Ectodermal cell (in vitro differentiated cells): Measurements from ENCODE around the gene CLHC1.
"Not testable (repeated sequence)": the region's sequence is repeated elsewhere in the genome, so short reads cannot be mapped to it uniquely, and the experiment has no call there.

Source experiments
- H3K27ac ChIP-seq: 2 replicates; pipeline ENCODE4 v1.7.0; 2013; ENCODE audit warnings: mild to moderate bottlenecking, low read depth, low read length; ENCODE audit not compliant: insufficient read depth, poor library complexity, severe bottlenecking
- H3K27me3 ChIP-seq: 2 replicates; pipeline ENCODE4 v1.7.0; 2013; ENCODE audit warnings: mild to moderate bottlenecking, low read length; ENCODE audit not compliant: insufficient read depth, control insufficient read depth, poor library complexity, severe bottlenecking
- H3K36me3 ChIP-seq: one replicate; pipeline ENCODE4 v1.7.0; 2013; ENCODE audit warnings: low read length; ENCODE audit not compliant: control insufficient read depth, insufficient read depth
- H3K4me1 ChIP-seq: one replicate; pipeline ENCODE4 v1.7.0; 2013; ENCODE audit warnings: low read length; ENCODE audit not compliant: control insufficient read depth, insufficient read depth
- H3K4me3 ChIP-seq: 2 replicates; pipeline ENCODE4 v1.7.0; 2013; ENCODE audit warnings: low read depth, low read length, control low read depth; ENCODE audit not compliant: insufficient read depth
- H3K9me3 ChIP-seq: 2 replicates; pipeline ENCODE4 v1.7.0; 2013; ENCODE audit warnings: mild to moderate bottlenecking, low read length, moderate library complexity; ENCODE audit not compliant: control insufficient read depth
- WGBS, 2 experiments: methylation state at CpG; one replicate each; pipeline ENCODE4 v1.1.7; 2013; ENCODE audit warnings: missing lambda C conversion rate in 2 of 2; 5-methylcytosine and 5-hydroxymethylcytosine counted together

The CLHC1 gene

GRCh38 chr2:55144922-55145820, 86.9 kb downstream of the CLHC1 start:
- 95 to 96% methylated on average over 12 of the region's 12 CpGs for WGBS, 2 experiments
- no peaks in the 10 kb centered on the region for H3K36me3 ChIP-seq
- no peak overlapping the region for H3K27ac ChIP-seq
- no peaks in the 10 kb centered on the region for H3K4me1 ChIP-seq
- H3K27me3 ChIP-seq: no peaks in the 10 kb centered on the region
- H3K9me3 ChIP-seq: no peaks in the 10 kb centered on the region
- no peak overlapping the region for H3K4me3 ChIP-seq

- not testable (repeated sequence) for H3K36me3 ChIP-seq, H3K27ac ChIP-seq, H3K9me3 ChIP-seq, H3K4me1 ChIP-seq, H3K27me3 ChIP-seq, H3K4me3 ChIP-seq
- 76 to 100% methylated on average over 1 of the region's 2 CpGs for WGBS, 2 experiments
Observed at GRCh38 chr2:55143706-55144105, 88.4 kb downstream of the CLHC1 start.

GRCh38 chr2:55142518-55142917, 89.6 kb downstream of the CLHC1 start:
- no peak overlapping the region for H3K4me3 ChIP-seq
- H3K9me3 ChIP-seq: no peaks in the 10 kb centered on the region
- H3K27ac ChIP-seq: no peak overlapping the region
- H3K27me3 ChIP-seq: no peaks in the 10 kb centered on the region
- 94% methylated on average over 2 of the region's 2 CpGs; no CpG with 5 or more reads in 1 of the 2 experiments for WGBS, 2 experiments
- H3K4me1 ChIP-seq: peaks cover 15% of the 10 kb centered on the region
- no peaks in the 10 kb centered on the region for H3K36me3 ChIP-seq

GRCh38 chr2:55141572-55142413, 90.3 kb downstream of the CLHC1 start:
- Histone ChIP-seq H3K9me3 (no peaks in the 10 kb centered on the region), H3K4me3 (no peak overlapping the region), H3K27ac (no peak overlapping the region), H3K36me3 (no peaks in the 10 kb centered on the region), H3K4me1 (peaks cover 22% of the 10 kb centered on the region), H3K27me3 (no peaks in the 10 kb centered on the region)
- 83 to 87% methylated on average over 9 of the region's 9 CpGs for WGBS, 2 experiments

GRCh38 chr2:55140316-55141219, 91.5 kb downstream of the CLHC1 start:
- Histone ChIP-seq H3K4me3 (no peak overlapping the region), H3K27me3 (no peaks in the 10 kb centered on the region), H3K4me1 (peaks cover 24% of the 10 kb centered on the region), H3K9me3 (no peaks in the 10 kb centered on the region), H3K27ac (no peak overlapping the region), H3K36me3 (no peaks in the 10 kb centered on the region)
- WGBS, 2 experiments: 94 to 95% methylated on average over 8 of the region's 8 CpGs

GRCh38 chr2:55139305-55139704, 92.8 kb downstream of the CLHC1 start:
- no peaks in the 10 kb centered on the region for H3K36me3 ChIP-seq
- H3K27ac ChIP-seq: no peak overlapping the region
- H3K4me1 ChIP-seq: peaks cover 25% of the 10 kb centered on the region
- H3K4me3 ChIP-seq: no peak overlapping the region
- H3K9me3 ChIP-seq: no peaks in the 10 kb centered on the region
- 83 to 90% methylated on average over 3 of the region's 3 CpGs for WGBS, 2 experiments
- no peaks in the 10 kb centered on the region for H3K27me3 ChIP-seq

- no peak overlapping the region for H3K27ac ChIP-seq
- H3K36me3 ChIP-seq: no peaks in the 10 kb centered on the region
- H3K27me3 ChIP-seq: no peaks in the 10 kb centered on the region
- H3K4me1 ChIP-seq: peaks cover 30% of the 10 kb centered on the region
- H3K9me3 ChIP-seq: no peaks in the 10 kb centered on the region
- no peak overlapping the region for H3K4me3 ChIP-seq
- 90% methylated on average over 5 of the region's 5 CpGs for WGBS, 2 experiments
Observed at GRCh38 chr2:55138882-55139229, 93.2 kb downstream of the CLHC1 start.

- WGBS, 2 experiments: 62 to 67% methylated on average over 12 of the region's 12 CpGs
- H3K9me3 ChIP-seq: no peaks in the 10 kb centered on the region
- H3K27me3 ChIP-seq: no peaks in the 10 kb centered on the region
- no peak overlapping the region for H3K4me3 ChIP-seq
- no peaks in the 10 kb centered on the region for H3K36me3 ChIP-seq
- peaks cover 32% of the 10 kb centered on the region for H3K4me1 ChIP-seq
- H3K27ac ChIP-seq: no peak overlapping the region
Observed at GRCh38 chr2:55138014-55138881, 93.8 kb downstream of the CLHC1 start.
